Measurements from ENCODE around the gene TBCCD1. TPM values are rescaled to one million over a fixed set of nuclear protein-coding genes. Genes with fewer than 3 reads are reported as not detected.

Gene TBCCD1
- total and polyA plus RNA-seq, 2 of the 8 experiments (the other 6 are each of a cell fraction or from before 2014, with no cell fraction given): 11.3 to 13.9 TPM

DNA sequence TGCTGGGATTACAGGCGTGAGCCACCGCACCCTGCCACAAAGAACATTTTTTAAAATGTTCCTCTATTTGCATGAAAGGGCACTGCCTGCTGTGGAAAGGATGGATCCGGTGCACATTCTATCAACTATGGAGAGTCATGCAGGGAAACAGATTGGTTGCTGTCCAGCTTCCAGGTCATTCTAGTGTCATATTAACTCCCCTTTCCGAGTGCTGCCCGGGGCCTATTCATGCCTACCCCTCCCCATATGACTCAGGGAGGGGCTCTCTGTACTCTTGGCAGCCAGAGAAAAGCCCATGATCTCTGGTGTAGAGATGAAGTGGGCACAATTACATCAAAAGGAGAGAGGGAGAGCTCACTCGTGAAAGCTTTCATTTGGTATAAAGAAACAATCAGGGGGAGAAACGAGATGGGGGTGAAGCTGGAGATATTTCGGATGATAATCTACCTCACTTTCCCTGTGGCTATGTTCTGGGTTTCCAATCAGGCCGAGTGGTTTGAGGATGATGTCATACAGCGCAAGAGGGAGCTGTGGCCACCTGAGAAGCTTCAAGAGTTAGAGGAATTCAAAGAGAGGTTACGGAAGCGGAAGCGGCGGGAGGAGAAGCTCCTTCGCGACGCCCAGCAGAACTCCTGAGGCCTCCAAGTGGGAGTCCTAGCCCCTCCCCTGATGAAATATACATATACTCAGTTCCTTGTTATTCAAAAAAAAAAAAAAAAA, 29.6 kb upstream of the TBCCD1 start:
- no peaks in the 10 kb centered on the region for H3K23me2 ChIP-seq (ENCODE audit: low read depth, low read length)
- H2BK5ac ChIP-seq (ENCODE audit: low read depth, low read length): no peak overlapping the region
- H2BK12ac ChIP-seq (ENCODE audit: low read depth, low read length): no peak overlapping the region
- FAIRE-seq (peak; percentile 55), DNase-seq (ENCODE audit: low read depth in 1 of 2, low spot score in 2 of 2) (no peak)
- H3K4ac ChIP-seq (replicated peaks; ENCODE audit: insufficient read length, low read depth, low read length): no peak overlapping the region
- H2AK5ac ChIP-seq (ENCODE audit: low read depth, low read length): no peak overlapping the region
- H3K56ac ChIP-seq (replicated peaks; ENCODE audit: insufficient read length, low read depth, low read length): no peak overlapping the region
- no peak overlapping the region for H2AFZ ChIP-seq (ENCODE audit: low read length)
- H4K91ac ChIP-seq (replicated peaks; ENCODE audit: insufficient read length, low read length): no peak overlapping the region
- no peak overlapping the region for H3K4me3 ChIP-seq (ENCODE audit: extremely low read depth in 1 of 4, insufficient read depth in 2 of 4, low read depth in 3 of 4, low read length in 4 of 4)
- no peak overlapping the region for H3K4me2 ChIP-seq (ENCODE audit: insufficient read depth in 1 of 2, low read depth in 2 of 2, low read length in 2 of 2)
- H2BK120ac ChIP-seq (replicated peaks; ENCODE audit: low read depth, low read length): no peak overlapping the region
- no peaks in the 10 kb centered on the region for H4K20me1 ChIP-seq (replicated peaks in 1 of 2; ENCODE audit: control insufficient read depth in 1 of 2, insufficient read depth in 2 of 2, low read length in 2 of 2)
- H3K36me3 ChIP-seq (ENCODE audit: control insufficient read depth in 2 of 4, insufficient read depth in 4 of 4, low read length in 3 of 4): no peaks in the 10 kb centered on the region
- no peak overlapping the region for H2BK15ac ChIP-seq (ENCODE audit: low read length)
- no peak overlapping the region for H4K8ac ChIP-seq (ENCODE audit: extremely low read depth, insufficient read depth, low read length)
- H2BK20ac ChIP-seq (ENCODE audit: low read length): no peak overlapping the region
- no peak overlapping the region for H3K18ac ChIP-seq (ENCODE audit: extremely low read depth, low read length)
- H3K9ac ChIP-seq (replicated peaks in 1 of 4; ENCODE audit: extremely low read depth in 1 of 4, low read depth in 3 of 4, low read length in 3 of 4): no peak overlapping the region
- H3K79me1 ChIP-seq (ENCODE audit: low read depth, low read length): no peaks in the 10 kb centered on the region; the same call in 1 of the 2 replicates
- no peak overlapping the region for H3K27ac ChIP-seq (ENCODE audit: low read depth, low read length)
- CTCF ChIA-PET (ENCODE audit: partially characterized antibody): interaction anchor here (0.6 to 23.7 kb wide), 11 partner anchors 9 to 551 kb away, joined by 3 to 333 read pairs (median 3); partner anchors contain the start of gene AHSG
- H3K79me2 ChIP-seq (ENCODE audit: control insufficient read depth in 1 of 2, insufficient read depth in 2 of 2, low read length in 2 of 2): no peaks in the 10 kb centered on the region
- no peaks in the 10 kb centered on the region for H3K4me1 ChIP-seq (replicated peaks in 1 of 4; ENCODE audit: control insufficient read depth in 3 of 4, insufficient read depth in 4 of 4, low read length in 3 of 4)
- H4K5ac ChIP-seq (ENCODE audit: insufficient read length, low read depth, low read length): no peak overlapping the region
- no peak overlapping the region for H3K23ac ChIP-seq (ENCODE audit: insufficient read length)
- H3K27me3 ChIP-seq (replicated peaks in 1 of 4; ENCODE audit: control insufficient read depth in 3 of 4, extremely low read depth in 1 of 4, insufficient read depth in 3 of 4, low read length in 3 of 4): no peaks in the 10 kb centered on the region; a peak in 1 of 7 replicates
- no peaks in the 10 kb centered on the region for H3K9me3 ChIP-seq (ENCODE audit: insufficient read depth in 2 of 2, low read depth in 1 of 2, low read length in 1 of 2)
- WGBS, 2 experiments (ENCODE audit: extremely low coverage in 1 of 2, insufficient coverage in 1 of 2, insufficient read length in 1 of 2, insufficient replicate concordance in 2 of 2, low coverage in 1 of 2, low lambda C conversion rate in 2 of 2, missing lambda C conversion rate in 1 of 2): 64% methylated on average over 17 of the region's 17 CpGs; no CpG with 5 or more reads in 1 of the 2 experiments
- H3K14ac ChIP-seq (ENCODE audit: insufficient read length): no peak overlapping the region
- POLR2A ChIA-PET (ENCODE audit: partially characterized antibody): interaction anchor here (1.0 to 10.2 kb wide), 4 partner anchors 18 to 191 kb away, joined by 3 to 85 read pairs (median 3); partner anchors contain the start of gene EIF4A2
- TF ChIP-seq KDM4A (IDR thresholded peaks at IDR 0.05; ENCODE audit: low read depth, low read length, severe bottlenecking): no peak
- TF ChIP-seq RBBP5 (IDR thresholded peaks at IDR 0.05; ENCODE audit: borderline replicate concordance, low read depth, low read length): no peak
- TF ChIP-seq ATF2 (IDR thresholded peaks at IDR 0.05; ENCODE audit: low read length): peak; percentile 65; the same call in 1 of the 2 replicates
- no peak for TF ChIP-seq EZH2 (IDR thresholded peaks at IDR 0.05; ENCODE audit: low read depth, low read length, severe bottlenecking)
- no peak for TF ChIP-seq SP4 (IDR thresholded peaks at IDR 0.05; ENCODE audit: low read length)
- no peak for TF ChIP-seq CBX8 (IDR thresholded peaks at IDR 0.05; ENCODE audit: borderline replicate concordance, low read depth, low read length)
- TF ChIP-seq, protein P1, sequence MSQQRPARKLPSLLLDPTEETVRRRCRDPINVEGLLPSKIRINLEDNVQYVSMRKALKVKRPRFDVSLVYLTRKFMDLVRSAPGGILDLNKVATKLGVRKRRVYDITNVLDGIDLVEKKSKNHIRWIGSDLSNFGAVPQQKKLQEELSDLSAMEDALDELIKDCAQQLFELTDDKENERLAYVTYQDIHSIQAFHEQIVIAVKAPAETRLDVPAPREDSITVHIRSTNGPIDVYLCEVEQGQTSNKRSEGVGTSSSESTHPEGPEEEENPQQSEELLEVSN (IDR thresholded peaks at IDR 0.05): peak; percentile 28; the same call in 1 of the 2 replicates
- TF ChIP-seq SUZ12 (IDR thresholded peaks at IDR 0.05; ENCODE audit: low read length): no peak
- no peak for TF ChIP-seq TBP (IDR thresholded peaks at IDR 0.05; ENCODE audit: low read depth, low read length)
